RWPE2 (cell line): Measurements from ENCODE around the gene LRRC52.

Experiments
- ATAC-seq: fragments of 200-7000 bp; cut with Tn5 transposase; 3 replicates; pipeline ENCODE4 v1.9.1; 2021; ENCODE audit warnings: low read depth
- DNase-seq: peaks from one replicate; pipeline ENCODE4 v3.0.0-alpha.2; 2020; ENCODE audit warnings: low spot score
- H3K27ac ChIP-seq: fragments of 450-650 bp; 2 replicates; pipeline ENCODE4 v1.5.1; 2017; ENCODE audit warnings: mild to moderate bottlenecking; ENCODE audit not compliant: poor library complexity, severe bottlenecking
- H3K27me3 ChIP-seq: fragments of 250-450 bp; sonication (Bioruptor Pico); 2 replicates; pipeline ENCODE4 v1.5.1; 2021; ENCODE audit warnings: mild to moderate bottlenecking, moderate library complexity; ENCODE audit not compliant: insufficient read depth, poor library complexity, severe bottlenecking
- H3K36me3 ChIP-seq: fragments of 250-450 bp; sonication (Bioruptor Pico); 2 replicates; pipeline ENCODE4 v1.5.1; 2020; ENCODE audit warnings: low read depth, mild to moderate bottlenecking, moderate library complexity
- H3K4me1 ChIP-seq: fragments of 250-450 bp; sonication (Bioruptor Pico); 2 replicates; pipeline ENCODE4 v1.5.1; 2021; ENCODE audit warnings: mild to moderate bottlenecking, moderate library complexity; ENCODE audit not compliant: insufficient read depth, poor library complexity, severe bottlenecking
- H3K4me3 ChIP-seq: fragments of 250-450 bp; sonication (Bioruptor Pico); 2 replicates; pipeline ENCODE4 v1.5.1; 2021; ENCODE audit warnings: mild to moderate bottlenecking, moderate library complexity; ENCODE audit not compliant: severe bottlenecking
- H3K9me3 ChIP-seq: fragments of 250-450 bp; sonication (Bioruptor Pico); 2 replicates; pipeline ENCODE4 v1.5.1; 2021; ENCODE audit warnings: mild to moderate bottlenecking, moderate library complexity; ENCODE audit not compliant: severe bottlenecking
- TF ChIP-seq, protein P1 (sequence below): fragments of 450-650 bp; IDR thresholded peaks from one replicate; pipeline ENCODE4 v1.5.1; 2017; ENCODE audit warnings: mild to moderate bottlenecking, moderate library complexity; ENCODE audit not compliant: poor library complexity, severe bottlenecking

LRRC52 gene

DNA sequence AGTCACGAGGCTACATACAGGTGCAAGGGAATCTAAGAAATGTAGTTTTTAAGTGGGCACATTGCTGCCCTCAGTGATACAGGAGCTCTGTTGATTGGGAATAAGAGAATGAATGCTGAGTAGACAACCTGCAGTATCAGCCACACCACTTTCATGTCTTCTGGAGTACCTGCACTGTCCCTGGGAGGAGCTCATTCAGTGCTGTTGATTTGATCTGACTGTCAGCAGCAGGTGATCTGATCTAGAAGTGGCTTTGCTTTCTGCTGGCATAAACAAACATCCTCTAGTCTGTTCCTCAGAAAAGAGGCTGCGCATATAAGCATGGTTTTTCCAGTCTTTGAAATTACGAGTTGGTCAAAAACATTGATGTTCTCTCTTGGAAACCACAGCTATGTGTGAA lies 35.5 kb upstream of the LRRC52 start:
- H3K4me3 ChIP-seq = no peak overlapping the region
- DNase-seq (no peak), ATAC-seq (no peak)
- TF ChIP-seq, protein P1, sequence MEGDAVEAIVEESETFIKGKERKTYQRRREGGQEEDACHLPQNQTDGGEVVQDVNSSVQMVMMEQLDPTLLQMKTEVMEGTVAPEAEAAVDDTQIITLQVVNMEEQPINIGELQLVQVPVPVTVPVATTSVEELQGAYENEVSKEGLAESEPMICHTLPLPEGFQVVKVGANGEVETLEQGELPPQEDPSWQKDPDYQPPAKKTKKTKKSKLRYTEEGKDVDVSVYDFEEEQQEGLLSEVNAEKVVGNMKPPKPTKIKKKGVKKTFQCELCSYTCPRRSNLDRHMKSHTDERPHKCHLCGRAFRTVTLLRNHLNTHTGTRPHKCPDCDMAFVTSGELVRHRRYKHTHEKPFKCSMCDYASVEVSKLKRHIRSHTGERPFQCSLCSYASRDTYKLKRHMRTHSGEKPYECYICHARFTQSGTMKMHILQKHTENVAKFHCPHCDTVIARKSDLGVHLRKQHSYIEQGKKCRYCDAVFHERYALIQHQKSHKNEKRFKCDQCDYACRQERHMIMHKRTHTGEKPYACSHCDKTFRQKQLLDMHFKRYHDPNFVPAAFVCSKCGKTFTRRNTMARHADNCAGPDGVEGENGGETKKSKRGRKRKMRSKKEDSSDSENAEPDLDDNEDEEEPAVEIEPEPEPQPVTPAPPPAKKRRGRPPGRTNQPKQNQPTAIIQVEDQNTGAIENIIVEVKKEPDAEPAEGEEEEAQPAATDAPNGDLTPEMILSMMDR = no peak
- no peaks in the 10 kb centered on the region for H3K9me3 ChIP-seq
- H3K27ac ChIP-seq = no peak overlapping the region
- no peaks in the 10 kb centered on the region for H3K36me3 ChIP-seq
- no peaks in the 10 kb centered on the region for H3K4me1 ChIP-seq
- no peaks in the 10 kb centered on the region for H3K27me3 ChIP-seq

DNA sequence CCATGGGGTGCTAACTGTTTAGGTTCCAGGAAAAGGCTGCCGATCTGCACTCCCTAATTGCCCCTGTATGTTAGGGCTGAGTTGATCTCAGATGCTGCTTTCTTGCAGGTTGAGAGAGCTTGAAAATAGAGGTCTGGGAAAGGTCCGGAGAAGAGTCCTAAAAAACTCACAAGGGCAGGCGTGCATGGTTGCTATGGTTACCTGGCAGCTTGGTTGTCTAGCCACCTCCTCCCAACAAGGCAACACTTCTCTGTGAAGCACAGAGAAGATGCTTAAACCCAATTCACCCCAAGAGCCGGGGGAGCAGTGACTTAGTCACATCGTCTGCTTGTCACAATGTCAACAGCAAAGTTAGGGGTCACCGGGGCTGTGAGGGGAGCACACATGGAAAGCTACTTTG lies 31.0 kb upstream of the LRRC52 start:
- TF ChIP-seq, protein P1 = no peak
- DNase-seq = no peak
- no peak overlapping the region for H3K4me3 ChIP-seq
- H3K27ac ChIP-seq = no peak overlapping the region
- H3K36me3 ChIP-seq = no peaks in the 10 kb centered on the region
- no peaks in the 10 kb centered on the region for H3K9me3 ChIP-seq
- H3K27me3 ChIP-seq = no peaks in the 10 kb centered on the region
- no peaks in the 10 kb centered on the region for H3K4me1 ChIP-seq
- ATAC-seq = no peak

DNA sequence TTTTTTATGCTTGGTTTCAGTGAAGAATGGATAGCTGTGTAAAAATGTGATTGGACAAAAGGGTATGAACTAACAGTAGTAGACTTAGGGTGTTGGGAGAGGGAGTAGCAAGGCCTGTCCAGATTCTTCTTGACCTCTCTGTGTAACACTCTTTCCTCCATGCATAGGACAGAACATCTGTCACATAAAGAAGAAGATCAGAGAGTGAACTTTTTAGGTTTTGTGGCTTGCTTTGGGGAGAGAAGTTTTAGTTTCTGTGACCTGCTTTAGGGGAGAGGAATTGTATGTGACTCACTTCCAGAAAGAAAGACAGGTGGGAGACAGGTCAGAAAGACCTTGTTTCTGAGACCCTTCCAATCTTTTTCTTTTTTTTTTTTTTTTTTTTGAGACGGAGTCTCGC lies 27.3 kb upstream of the LRRC52 start:
- H3K4me3 ChIP-seq = no peak overlapping the region
- no peak overlapping the region for H3K27ac ChIP-seq
- no peaks in the 10 kb centered on the region for H3K9me3 ChIP-seq
- TF ChIP-seq, protein P1 = no peak
- DNase-seq = no peak
- H3K27me3 ChIP-seq = no peaks in the 10 kb centered on the region
- no peaks in the 10 kb centered on the region for H3K36me3 ChIP-seq
- H3K4me1 ChIP-seq = no peaks in the 10 kb centered on the region
- ATAC-seq = no peak

DNA sequence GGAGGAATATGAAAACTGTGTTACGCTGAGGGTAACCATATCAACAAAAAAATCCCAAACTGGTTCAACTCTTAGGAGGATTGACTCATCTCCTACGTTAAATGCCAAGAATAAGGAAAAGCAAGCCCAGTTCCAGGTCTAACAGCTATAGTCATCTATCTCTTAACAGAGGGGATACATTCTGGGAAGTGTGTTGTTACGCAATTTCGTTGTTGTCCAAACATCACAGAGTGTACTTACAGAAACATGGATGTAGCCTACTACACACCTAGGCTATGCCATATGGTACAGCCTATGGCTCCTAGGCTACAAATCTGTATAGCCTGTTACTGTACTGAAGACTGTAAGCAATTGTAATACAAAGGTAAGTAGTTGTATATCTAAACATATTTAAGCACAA lies 23.2 kb upstream of the LRRC52 start:
- DNase-seq = no peak
- Histone ChIP-seq H3K36me3 (no peaks in the 10 kb centered on the region), H3K27ac (no peak overlapping the region), H3K4me1 (no peaks in the 10 kb centered on the region), H3K9me3 (no peaks in the 10 kb centered on the region), H3K27me3 (no peaks in the 10 kb centered on the region), H3K4me3 (no peak overlapping the region)
- no peak for ATAC-seq
- TF ChIP-seq, protein P1 = no peak

DNA sequence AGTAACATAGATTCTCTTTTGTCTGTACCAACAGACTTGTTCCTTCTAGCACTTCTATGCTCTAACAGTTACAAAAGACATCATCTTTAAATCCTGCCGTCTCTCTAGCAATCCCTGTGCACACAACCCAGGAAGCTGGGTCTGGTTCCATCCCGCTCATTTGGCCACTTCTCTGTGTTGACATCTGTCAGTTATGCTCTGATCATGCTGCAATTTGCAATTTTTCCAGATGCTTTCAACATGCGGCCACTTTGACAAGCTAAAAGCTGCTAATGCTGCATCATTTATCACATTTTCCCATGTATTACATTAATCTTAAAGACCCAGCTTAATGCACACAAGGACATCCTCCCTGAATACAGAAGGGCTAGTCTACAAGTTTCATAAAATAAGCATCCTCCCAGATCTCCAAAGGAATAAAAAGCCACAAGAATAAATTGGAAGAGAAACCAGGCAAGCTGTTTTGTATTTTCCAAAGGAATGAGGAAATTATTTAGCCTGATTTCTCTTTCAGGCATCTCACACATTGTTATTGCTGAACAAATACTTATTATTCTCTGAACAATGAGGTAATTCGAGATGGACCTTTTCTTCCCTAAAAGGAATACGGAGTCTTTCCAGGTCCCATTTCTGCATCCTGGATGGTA lies 19.0 kb upstream of the LRRC52 start:
- DNase-seq = no peak
- ATAC-seq = no peak
- no peaks in the 10 kb centered on the region for H3K27me3 ChIP-seq

More for the DNA sequence above, 19.0 kb upstream of the LRRC52 start:
- no peaks in the 10 kb centered on the region for H3K4me1 ChIP-seq
- no peaks in the 10 kb centered on the region for H3K9me3 ChIP-seq
- H3K4me3 ChIP-seq = no peak overlapping the region
- no peaks in the 10 kb centered on the region for H3K36me3 ChIP-seq
- H3K27ac ChIP-seq = no peak overlapping the region
- TF ChIP-seq, protein P1 = no peak
